Stimulated activated CD8-positive, alpha-beta memory T cell treated with anti-CD3 and anti-CD28 coated beads, Interleukin-2, amount 100 ng/mL, for 1 hour (primary cell): ENCODE data around the gene MAMDC4.

Experiments
- DNase-seq, 2 donors: peaks; one replicate each; pipeline ENCODE4 v3.0.0-alpha.2; 2020; ENCODE audit warnings: low read depth in 2 of 2

The MAMDC4 gene

GRCh38 chr9:136849960-136850865 is 1.9 kb upstream of the MAMDC4 start:
- DNase-seq, result no peak

GRCh38 chr9:136850866-136851775 is 1.0 kb upstream of the MAMDC4 start:
- DNase-seq, result no peak

GRCh38 chr9:136852664-136853595 is 784 bp downstream of the MAMDC4 start:
- DNase-seq, result no peak

- DNase-seq, result no peak
Observed at GRCh38 chr9:136853596-136854112, 1.5 kb downstream of the MAMDC4 start.

GRCh38 chr9:136854113-136854841 is 2.1 kb downstream of the MAMDC4 start:
- DNase-seq, result no peak

- no peak for DNase-seq
Observed at GRCh38 chr9:136854842-136855460, 2.8 kb downstream of the MAMDC4 start.

GRCh38 chr9:136855461-136856078 is 3.4 kb downstream of the MAMDC4 start:
- DNase-seq, result no peak

GRCh38 chr9:136856079-136856476 is 3.9 kb downstream of the MAMDC4 start:
- DNase-seq, result no peak

- DNase-seq, result no peak
Observed at GRCh38 chr9:136856541-136857141, 4.5 kb downstream of the MAMDC4 start.

- no peak for DNase-seq
Observed at GRCh38 chr9:136857166-136857565, 5.0 kb downstream of the MAMDC4 start.

- no peak for DNase-seq
Observed at GRCh38 chr9:136857581-136858412, 5.7 kb downstream of the MAMDC4 start.

- no peak for DNase-seq
Observed at GRCh38 chr9:136858452-136858843, 6.3 kb downstream of the MAMDC4 start.

GRCh38 chr9:136858844-136859757 is 7.0 kb downstream of the MAMDC4 start:
- DNase-seq, result no peak

GRCh38 chr9:136860529-136860928 is 8.4 kb downstream of the MAMDC4 start:
- no peak for DNase-seq

- DNase-seq, result no peak
Observed at GRCh38 chr9:136860933-136861873, 9.1 kb downstream of the MAMDC4 start.

- no peak for DNase-seq
Observed at GRCh38 chr9:136861874-136862457, 9.8 kb downstream of the MAMDC4 start.
